GM19240 (cell line): ENCODE measurements around the gene ANGPTL2.

Experiments
- DNase-seq: peaks from one replicate; pipeline ENCODE4 v3.0.0; 2011; ENCODE audit warnings: low spot score; ENCODE audit not compliant: insufficient read length

The ANGPTL2 gene

GRCh38 chr9:127051881-127052595 lies 70.4 kb downstream of the ANGPTL2 start:
- no peak for DNase-seq

DNA sequence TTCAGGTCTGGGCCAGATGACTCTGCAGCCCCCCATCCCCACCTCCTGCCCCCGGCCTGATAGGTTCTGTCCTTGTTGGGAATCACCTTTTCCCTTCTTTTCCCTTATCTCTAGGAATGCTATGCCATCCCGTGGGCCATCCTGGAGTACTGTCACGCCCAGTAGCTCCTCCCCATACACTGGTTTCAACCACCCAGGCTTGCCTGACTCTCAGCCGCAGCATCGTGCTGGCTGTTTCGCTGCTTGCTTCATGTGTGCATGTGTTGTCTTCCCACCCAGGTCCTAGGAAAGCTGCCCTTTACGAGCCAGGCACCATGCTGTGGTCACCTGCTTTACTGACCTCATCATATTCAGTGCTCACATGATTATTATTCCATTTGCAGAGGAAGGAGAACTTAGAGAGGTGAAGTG lies 71.8 kb downstream of the ANGPTL2 start:
- no peak for DNase-seq

GRCh38 chr9:127050152-127050551 lies 72.3 kb downstream of the ANGPTL2 start:
- no peak for DNase-seq

DNA sequence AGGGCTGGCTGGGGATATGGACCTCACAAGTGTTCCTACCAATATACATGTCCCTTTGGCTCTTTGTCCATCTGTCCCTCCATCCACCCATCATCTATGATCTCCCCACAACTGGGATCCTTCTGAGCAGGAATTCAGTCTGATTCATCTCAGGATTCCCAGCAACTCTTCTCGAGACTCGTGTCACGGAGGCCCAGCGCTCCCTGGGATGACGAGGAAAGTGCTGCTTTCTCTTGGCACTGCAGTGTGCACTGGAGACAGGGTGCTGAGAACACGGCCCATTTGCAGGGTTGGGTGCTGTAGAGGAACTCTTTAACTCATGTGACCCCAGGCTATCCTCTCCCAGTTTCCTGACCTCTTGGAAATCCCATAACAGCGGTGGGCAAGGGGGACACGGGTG lies 72.9 kb downstream of the ANGPTL2 start:
- DNase-seq = no peak

GRCh38 chr9:127049044-127049443 lies 73.4 kb downstream of the ANGPTL2 start:
- DNase-seq = no peak

GRCh38 chr9:127047971-127048370 lies 74.5 kb downstream of the ANGPTL2 start:
- DNase-seq = no peak

DNA sequence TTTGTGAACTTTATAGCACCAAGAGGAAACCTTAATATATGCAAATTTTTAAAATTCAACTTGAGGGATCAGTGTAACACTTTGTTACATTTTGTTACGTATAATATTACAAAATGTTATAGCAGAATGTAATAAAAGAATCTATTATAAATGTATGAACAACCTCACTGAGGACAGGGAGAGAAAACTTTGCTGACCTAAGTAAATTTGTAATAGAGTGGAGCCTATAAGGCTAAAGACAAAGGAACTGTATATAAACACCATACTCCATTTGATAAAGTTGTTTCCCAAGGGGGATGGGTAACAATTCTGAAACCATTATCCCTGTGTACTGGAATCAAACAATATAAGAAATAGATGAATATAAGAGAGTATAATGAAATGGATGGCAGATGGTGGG lies 77.3 kb downstream of the ANGPTL2 start:
- no peak for DNase-seq

- DNase-seq = no peak
These were observed 82.9 kb downstream of the ANGPTL2 start for GRCh38 chr9:127039492-127039891.

GRCh38 chr9:127038531-127038930 lies 83.9 kb downstream of the ANGPTL2 start:
- DNase-seq = no peak
